ENCODE results near the gene ALDH3B2. TPM values are rescaled to one million over a fixed set of nuclear protein-coding genes. Genes with fewer than 3 reads are reported as not detected.
"Not testable (repeated sequence)": the region's sequence is repeated elsewhere in the genome, so short reads cannot be mapped to it uniquely, and the experiment has no call there.

The ALDH3B2 gene
- total and polyA plus RNA-seq, 8 donors: 0.17 to 0.50 (median 0.34) TPM; not detected in 4

- Histone ChIP-seq H3K27me3 (no peaks in the 10 kb centered on the region), H3K4me1 (peaks cover 11 to 23% (median 21%) of the 10 kb centered on the region in 3 donors), H3K9me3 (no peaks in the 10 kb centered on the region), H3K4me3 (no peak overlapping the region), H3K36me3 (no peaks in the 10 kb centered on the region), H3K27ac (no peak overlapping the region)
- 86 to 89% methylated on average over 14 to 15 of the region's 15 CpGs for WGBS, 2 donors
- FAIRE-seq (no peak), DNase-seq (peak in 5 of 6 donors; percentile 8 to 75 (median 45)), ATAC-seq (no peak)
- intact Hi-C loops (cut with DNase I): loop anchor here in 1 of 3 donors (5.0 kb wide), 1 partner anchor 34 kb away; no protein-coding TSS in a partner anchor
- TF ChIP-seq, protein P1, sequence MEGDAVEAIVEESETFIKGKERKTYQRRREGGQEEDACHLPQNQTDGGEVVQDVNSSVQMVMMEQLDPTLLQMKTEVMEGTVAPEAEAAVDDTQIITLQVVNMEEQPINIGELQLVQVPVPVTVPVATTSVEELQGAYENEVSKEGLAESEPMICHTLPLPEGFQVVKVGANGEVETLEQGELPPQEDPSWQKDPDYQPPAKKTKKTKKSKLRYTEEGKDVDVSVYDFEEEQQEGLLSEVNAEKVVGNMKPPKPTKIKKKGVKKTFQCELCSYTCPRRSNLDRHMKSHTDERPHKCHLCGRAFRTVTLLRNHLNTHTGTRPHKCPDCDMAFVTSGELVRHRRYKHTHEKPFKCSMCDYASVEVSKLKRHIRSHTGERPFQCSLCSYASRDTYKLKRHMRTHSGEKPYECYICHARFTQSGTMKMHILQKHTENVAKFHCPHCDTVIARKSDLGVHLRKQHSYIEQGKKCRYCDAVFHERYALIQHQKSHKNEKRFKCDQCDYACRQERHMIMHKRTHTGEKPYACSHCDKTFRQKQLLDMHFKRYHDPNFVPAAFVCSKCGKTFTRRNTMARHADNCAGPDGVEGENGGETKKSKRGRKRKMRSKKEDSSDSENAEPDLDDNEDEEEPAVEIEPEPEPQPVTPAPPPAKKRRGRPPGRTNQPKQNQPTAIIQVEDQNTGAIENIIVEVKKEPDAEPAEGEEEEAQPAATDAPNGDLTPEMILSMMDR (IDR thresholded peaks at IDR 0.05): no peak
These were observed 46.4 kb downstream of the ALDH3B2 start for GRCh38 chr11:67627812-67628624.

DNA sequence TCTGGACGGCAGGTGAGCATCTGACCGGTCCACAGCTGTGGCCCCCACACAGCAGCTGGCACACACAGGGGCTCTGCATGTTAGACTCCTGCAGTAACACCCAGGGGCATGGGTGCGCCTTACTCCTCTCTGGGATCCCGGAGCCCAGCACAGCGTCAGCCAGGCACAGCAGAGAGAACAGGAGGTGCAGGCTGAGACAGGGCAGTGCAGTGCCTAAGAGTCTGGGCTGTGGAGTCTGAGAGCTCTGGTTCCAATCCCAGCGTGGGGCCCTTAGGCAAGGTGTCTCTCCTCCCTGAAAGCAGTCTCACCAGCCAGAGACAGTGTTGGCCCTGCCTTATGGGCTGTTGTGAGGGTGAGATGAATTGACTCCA, 47.0 kb downstream of the ALDH3B2 start:
- peak in 1 of 6 donors; percentile 62 for DNase-seq
- 94 to 99% methylated on average over 6 of the region's 6 CpGs for WGBS, 2 donors
- no peak for ATAC-seq

GRCh38 chr11:67626970-67627369, 47.5 kb downstream of the ALDH3B2 start:
- H3K9me3 ChIP-seq: no peaks in the 10 kb centered on the region
- FAIRE-seq (no peak), DNase-seq (peak in 1 of 6 donors; percentile 44), ATAC-seq (no peak)
- H3K4me1 ChIP-seq: peaks cover 6 to 14% (median 13%) of the 10 kb centered on the region in 3 donors
- no peaks in the 10 kb centered on the region for H3K27me3 ChIP-seq
- WGBS, 2 donors: 95 to 96% methylated on average over 10 of the region's 10 CpGs
- TF ChIP-seq, protein P1 (IDR thresholded peaks at IDR 0.05): no peak
- H3K36me3 ChIP-seq: no peaks in the 10 kb centered on the region
- H3K27ac ChIP-seq: no peak overlapping the region
- H3K4me3 ChIP-seq: no peak overlapping the region
- intact Hi-C loops (cut with DNase I): loop anchor here in 1 of 3 donors (5.0 kb wide), 1 partner anchor 35 kb away; no protein-coding TSS in a partner anchor

More for the DNA sequence above, 47.0 kb downstream of the ALDH3B2 start:
- intact Hi-C loops (cut with DNase I): loop anchor here in 1 of 3 donors (5.0 kb wide), 1 partner anchor 35 kb away; no protein-coding TSS in a partner anchor
- Histone ChIP-seq H3K4me3 (no peak overlapping the region), H3K9me3 (no peaks in the 10 kb centered on the region), H3K27me3 (no peaks in the 10 kb centered on the region), H3K27ac (no peak overlapping the region), H3K36me3 (no peaks in the 10 kb centered on the region), H3K4me1 (peaks cover 10 to 18% (median 17%) of the 10 kb centered on the region in 3 donors)
- TF ChIP-seq, protein P1 (IDR thresholded peaks at IDR 0.05): no peak
- FAIRE-seq: no peak

- H3K4me3 ChIP-seq, H3K27ac ChIP-seq, DNase-seq, ATAC-seq, H3K9me3 ChIP-seq, FAIRE-seq, H3K27me3 ChIP-seq, H3K36me3 ChIP-seq, H3K4me1 ChIP-seq: not testable (repeated sequence)
- WGBS, 2 donors: 87% methylated on average over 10 of the region's 10 CpGs
- intact Hi-C loops (cut with DNase I): loop anchor here in 1 of 3 donors (5.0 kb wide), 1 partner anchor 36 kb away; no protein-coding TSS in a partner anchor
These were observed 48.1 kb downstream of the ALDH3B2 start for GRCh38 chr11:67626131-67626833.

DNA sequence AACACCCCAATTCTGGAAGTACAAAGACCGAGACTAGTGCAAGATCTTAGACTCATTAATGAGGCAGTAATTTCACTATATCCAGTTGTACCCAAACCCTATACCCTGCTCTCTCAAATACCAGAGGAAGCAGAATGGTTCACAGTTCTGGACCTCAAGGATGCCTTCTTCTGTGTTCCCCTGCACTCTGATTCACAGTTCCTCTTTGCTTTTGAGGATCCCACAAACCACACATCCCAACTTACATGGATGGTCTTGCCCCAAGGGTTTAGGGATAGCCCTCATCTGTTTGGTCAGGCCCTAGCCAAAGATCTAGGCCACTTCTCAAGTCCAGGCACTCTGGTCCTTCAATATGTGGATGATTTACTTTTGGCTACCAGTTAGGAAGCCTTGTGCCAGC, 50.6 kb downstream of the ALDH3B2 start:
- H3K36me3 ChIP-seq; intact Hi-C loops (cut with DNase I); H3K27ac ChIP-seq; H3K9me3 ChIP-seq; ATAC-seq; FAIRE-seq; H3K4me1 ChIP-seq; H3K27me3 ChIP-seq; H3K4me3 ChIP-seq; DNase-seq: not testable (repeated sequence)
- WGBS, 2 donors: 91 to 92% methylated on average over 1 of the region's 1 CpG

GRCh38 chr11:67622905-67623304, 51.5 kb downstream of the ALDH3B2 start:
- WGBS, 2 donors: 52 to 61% methylated on average over 4 to 7 of the region's 7 CpGs
- FAIRE-seq; H3K27ac ChIP-seq; H3K36me3 ChIP-seq; H3K4me1 ChIP-seq; H3K9me3 ChIP-seq; H3K4me3 ChIP-seq; intact Hi-C loops (cut with DNase I); H3K27me3 ChIP-seq; ATAC-seq; DNase-seq: not testable (repeated sequence)

DNA sequence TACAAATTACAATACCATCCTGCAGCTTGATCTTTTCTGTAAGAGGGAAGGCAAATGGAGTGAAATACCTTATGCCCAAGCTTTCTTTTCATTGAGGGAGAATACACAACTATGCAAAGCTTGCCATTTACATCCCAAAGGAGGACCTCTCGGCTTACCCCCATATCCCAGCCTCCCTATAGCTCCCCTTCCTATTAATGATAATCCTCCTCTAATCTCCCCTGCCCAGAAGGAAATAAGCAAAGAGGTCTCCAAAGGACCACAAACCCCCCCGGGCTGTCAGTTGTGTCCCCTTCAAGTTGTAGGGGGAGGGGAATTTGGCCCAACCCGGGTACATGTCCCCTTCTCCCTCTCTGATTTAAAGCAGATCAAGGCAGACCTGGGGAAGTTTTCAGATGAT, 52.5 kb downstream of the ALDH3B2 start:
- H3K9me3 ChIP-seq; H3K4me1 ChIP-seq; ATAC-seq; H3K4me3 ChIP-seq; intact Hi-C loops (cut with DNase I); H3K36me3 ChIP-seq; H3K27ac ChIP-seq; H3K27me3 ChIP-seq; DNase-seq; FAIRE-seq: not testable (repeated sequence)
- WGBS, 2 donors: 64 to 69% methylated on average over 3 of the region's 3 CpGs

GRCh38 chr11:67620621-67621020, 53.8 kb downstream of the ALDH3B2 start:
- DNase-seq; H3K4me3 ChIP-seq; H3K36me3 ChIP-seq; H3K27ac ChIP-seq; ATAC-seq; FAIRE-seq; H3K4me1 ChIP-seq; H3K9me3 ChIP-seq; intact Hi-C loops (cut with DNase I); H3K27me3 ChIP-seq: not testable (repeated sequence)
- 81 to 86% methylated on average over 12 to 13 of the region's 13 CpGs for WGBS, 2 donors
